Large intestine (tissue), 3 donors: Measurements from ENCODE around the gene NKX1-1. TPM values are rescaled to one million over a fixed set of nuclear protein-coding genes. Genes with fewer than 3 reads are reported as not detected.

ENCODE experiments used
- DNase-seq, 2 donors: peaks; one replicate each; pipeline versions ENCODE4 v3.0.0 to v3.0.0-alpha.2; 2013
- H3K27ac ChIP-seq: one replicate; pipeline ENCODE4 v1.5.1; 2013; ENCODE audit warnings: low read length
- H3K27me3 ChIP-seq: 2 replicates; pipeline ENCODE4 v1.6.1; 2013; ENCODE audit warnings: low read length; ENCODE audit not compliant: control insufficient read depth, insufficient read depth
- H3K36me3 ChIP-seq: 2 replicates; pipeline ENCODE4 v1.6.1; 2013; ENCODE audit warnings: low read length; ENCODE audit not compliant: control insufficient read depth, insufficient read depth
- H3K4me1 ChIP-seq: one replicate; pipeline ENCODE4 v1.6.1; 2013; ENCODE audit warnings: low read length; ENCODE audit not compliant: control insufficient read depth, insufficient read depth
- H3K4me3 ChIP-seq: one replicate; pipeline ENCODE4 v1.5.1; 2013; ENCODE audit warnings: low read length
- H3K9me3 ChIP-seq: one replicate; pipeline ENCODE4 v1.6.1; 2013; ENCODE audit warnings: mild to moderate bottlenecking, low read depth, low read length, moderate library complexity; ENCODE audit not compliant: control insufficient read depth
- WGBS: methylation state at CpG from one replicate; pipeline ENCODE4 v1.1.5; 2013; ENCODE audit warnings: low lambda C conversion rate; ENCODE audit not compliant: insufficient coverage; 5-methylcytosine and 5-hydroxymethylcytosine counted together
- polyA plus RNA-seq: library from polyadenylated mRNA; unstranded; fragments of 120-200 nt; gene quantifications from one replicate; pipeline ENCODE4 v1.2.1, GENCODE V29; 2013

Gene NKX1-1
- polyA plus RNA-seq, 1 donor = not detected

DNA sequence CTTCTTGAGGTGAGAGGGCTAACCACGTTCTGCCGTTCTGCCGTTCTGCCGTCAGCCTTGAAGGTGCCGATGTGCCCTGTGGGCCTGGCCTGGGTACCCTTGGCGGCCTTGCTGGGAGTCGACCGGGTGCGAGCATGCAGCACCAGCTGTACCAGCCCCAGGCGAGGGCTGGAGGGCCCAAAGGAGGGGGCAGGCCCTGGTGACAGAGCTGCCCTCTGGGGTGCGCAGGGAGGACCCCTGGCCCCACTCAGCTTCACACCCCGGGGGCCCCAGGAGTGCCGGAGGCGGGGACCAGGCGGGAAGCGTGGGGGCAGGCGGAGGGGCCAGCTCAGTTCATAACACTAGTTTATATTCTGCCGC, 37.2 kb downstream of the NKX1-1 start:
- 83% methylated on average over 1 of the region's 18 CpGs for WGBS
- H3K27ac ChIP-seq = no peak overlapping the region
- H3K4me1 ChIP-seq = no peaks in the 10 kb centered on the region
- no peaks in the 10 kb centered on the region for H3K27me3 ChIP-seq
- DNase-seq = no peak
- H3K36me3 ChIP-seq = peaks cover 31% of the 10 kb centered on the region
- no peaks in the 10 kb centered on the region for H3K9me3 ChIP-seq
- no peak overlapping the region for H3K4me3 ChIP-seq

- WGBS = no CpG with 5 or more reads among the region's 24 CpGs
- no peaks in the 10 kb centered on the region for H3K4me1 ChIP-seq
- no peak overlapping the region for H3K27ac ChIP-seq
- H3K9me3 ChIP-seq = no peaks in the 10 kb centered on the region
- H3K4me3 ChIP-seq = no peak overlapping the region
- peaks cover 27% of the 10 kb centered on the region for H3K36me3 ChIP-seq
- DNase-seq = no peak
- H3K27me3 ChIP-seq = no peaks in the 10 kb centered on the region
Observed at GRCh38 chr4:1368421-1369090, 37.7 kb downstream of the NKX1-1 start.

GRCh38 chr4:1367936-1368289, 38.3 kb downstream of the NKX1-1 start:
- H3K27me3 ChIP-seq = no peaks in the 10 kb centered on the region
- WGBS = no CpG with 5 or more reads among the region's 10 CpGs
- H3K36me3 ChIP-seq = peaks cover 25% of the 10 kb centered on the region
- H3K4me1 ChIP-seq = no peaks in the 10 kb centered on the region
- no peak for DNase-seq
- H3K9me3 ChIP-seq = no peaks in the 10 kb centered on the region
- no peak overlapping the region for H3K27ac ChIP-seq
- no peak overlapping the region for H3K4me3 ChIP-seq

DNA sequence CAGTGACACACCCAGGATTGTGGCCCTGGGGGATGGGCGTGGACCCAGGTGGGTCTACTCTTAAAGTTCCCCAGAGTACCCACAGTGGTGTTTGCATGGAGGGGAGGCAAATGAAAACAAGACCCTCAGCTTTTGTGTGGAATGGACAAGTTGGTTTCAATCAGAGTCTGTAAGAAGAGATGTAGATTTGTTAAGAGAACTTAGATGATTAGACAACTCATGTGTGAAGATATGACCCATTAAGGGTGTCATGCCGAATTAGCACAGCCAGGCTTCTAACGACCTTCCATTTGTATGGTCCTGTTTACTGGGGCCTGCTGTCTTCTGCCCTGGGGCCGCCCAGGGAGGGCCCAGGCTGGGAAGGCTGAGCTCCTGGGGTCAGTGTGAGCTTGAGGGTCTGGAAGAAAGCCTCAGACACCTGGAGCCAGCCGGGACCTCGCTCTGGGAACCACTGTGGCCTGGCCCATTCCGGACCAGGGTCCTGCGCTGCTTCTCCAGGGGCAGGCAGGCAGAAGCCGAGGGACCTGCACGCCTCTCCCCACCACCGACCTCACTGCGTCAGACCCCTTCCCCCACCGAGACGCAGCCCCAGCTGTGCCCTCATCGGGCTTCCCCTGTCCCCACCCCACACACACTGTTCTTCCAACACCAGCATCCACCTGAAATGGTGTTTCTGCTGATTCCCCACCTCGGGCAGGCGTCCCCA, 38.9 kb downstream of the NKX1-1 start:
- Histone ChIP-seq H3K9me3 (no peaks in the 10 kb centered on the region), H3K4me1 (no peaks in the 10 kb centered on the region), H3K27me3 (no peaks in the 10 kb centered on the region), H3K36me3 (peaks cover 25% of the 10 kb centered on the region), H3K27ac (no peak overlapping the region), H3K4me3 (no peak overlapping the region)
- DNase-seq = no peak
- no CpG with 5 or more reads among the region's 17 CpGs for WGBS

- no peak for DNase-seq
- Histone ChIP-seq H3K4me3 (no peak overlapping the region), H3K27me3 (no peaks in the 10 kb centered on the region), H3K9me3 (no peaks in the 10 kb centered on the region), H3K27ac (no peak overlapping the region), H3K4me1 (no peaks in the 10 kb centered on the region), H3K36me3 (peaks cover 25% of the 10 kb centered on the region)
- WGBS = no CpG with 5 or more reads among the region's 35 CpGs
Observed at GRCh38 chr4:1366371-1367229, 39.6 kb downstream of the NKX1-1 start.

DNA sequence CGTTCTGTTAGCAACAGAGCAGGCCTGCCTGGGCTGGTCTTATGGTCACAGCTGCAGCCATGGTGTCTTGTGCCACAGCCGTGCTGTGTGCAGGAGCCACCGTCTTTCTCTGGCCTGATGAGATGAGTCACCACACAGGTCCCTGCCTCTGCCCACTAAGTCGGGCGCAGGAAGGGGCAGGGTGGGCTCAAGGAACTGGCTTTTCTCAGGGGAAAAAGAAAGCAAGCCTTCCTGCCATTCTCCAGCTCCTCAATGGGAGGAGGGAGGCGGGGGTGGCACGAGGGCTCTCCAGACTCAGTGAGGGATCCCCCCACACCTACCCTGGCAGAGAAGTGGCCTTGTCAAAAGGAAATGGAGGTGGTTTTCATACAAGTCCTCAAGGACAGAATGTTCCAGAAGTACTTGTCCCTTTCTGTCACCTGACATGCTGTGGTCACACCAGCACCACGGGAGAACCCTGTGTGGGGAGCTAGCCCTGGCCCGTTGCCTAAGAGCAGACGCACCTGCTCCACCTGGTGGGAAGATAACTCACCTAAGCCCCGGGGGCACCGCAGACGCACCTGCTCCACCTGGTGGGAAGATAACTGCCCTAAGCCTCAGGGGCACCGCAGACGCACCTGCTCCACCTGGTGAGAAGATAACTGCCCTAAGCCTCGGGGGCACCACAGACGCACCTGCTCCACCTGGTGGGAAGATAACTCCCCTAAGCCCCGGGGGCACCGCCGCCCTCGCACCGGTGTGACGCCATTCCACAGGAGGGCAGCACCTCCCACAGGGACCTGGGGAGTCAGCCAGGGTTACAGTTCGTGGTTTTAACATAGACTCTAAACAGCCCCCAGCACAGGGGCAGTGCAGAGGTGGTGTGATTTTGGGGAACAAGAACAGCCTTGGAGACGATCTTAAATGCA, 40.7 kb downstream of the NKX1-1 start:
- H3K4me3 ChIP-seq = no peak overlapping the region
- peak; percentile 29 to 54 for DNase-seq
- H3K9me3 ChIP-seq = no peaks in the 10 kb centered on the region
- H3K27ac ChIP-seq = no peak overlapping the region
- H3K4me1 ChIP-seq = no peaks in the 10 kb centered on the region
- H3K27me3 ChIP-seq = no peaks in the 10 kb centered on the region
- H3K36me3 ChIP-seq = peaks cover 19% of the 10 kb centered on the region
- no CpG with 5 or more reads among the region's 25 CpGs for WGBS

- no CpG with 5 or more reads among the region's 13 CpGs for whole genome bisulfite sequencing
- H3K4me1 ChIP-seq = no peaks in the 10 kb centered on the region
- H3K36me3 ChIP-seq = peaks cover 18% of the 10 kb centered on the region
- H3K27me3 ChIP-seq = no peaks in the 10 kb centered on the region
- no peak for DNase-seq
- H3K4me3 ChIP-seq = no peak overlapping the region
- H3K27ac ChIP-seq = no peak overlapping the region
- H3K9me3 ChIP-seq = no peaks in the 10 kb centered on the region
Observed at GRCh38 chr4:1364748-1365147, 41.5 kb downstream of the NKX1-1 start.

DNA sequence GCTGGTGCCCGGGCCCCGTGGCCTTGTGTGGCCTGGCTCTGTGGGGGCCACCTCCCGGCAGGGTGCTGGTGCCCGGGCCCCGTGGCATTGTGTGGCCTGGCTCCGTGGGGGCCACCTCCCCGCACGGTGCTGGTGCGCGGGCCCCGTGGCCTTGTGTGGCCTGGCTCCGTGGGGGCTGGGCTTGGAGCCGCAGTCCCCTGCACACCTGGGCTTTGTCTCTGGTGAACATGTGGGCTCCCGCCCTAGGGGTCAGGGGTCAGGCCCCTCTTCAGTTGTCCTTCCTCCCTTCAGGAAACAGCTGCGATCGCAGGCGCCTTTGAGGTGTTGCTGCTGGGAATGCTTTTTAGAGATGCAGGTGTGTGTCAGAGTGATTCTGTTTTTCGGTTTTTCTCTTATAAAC, 42.0 kb downstream of the NKX1-1 start:
- no peaks in the 10 kb centered on the region for H3K4me1 ChIP-seq
- peaks cover 22% of the 10 kb centered on the region for H3K36me3 ChIP-seq
- no peak overlapping the region for H3K27ac ChIP-seq
- WGBS = no CpG with 5 or more reads among the region's 18 CpGs
- no peaks in the 10 kb centered on the region for H3K9me3 ChIP-seq
- DNase-seq = no peak
- no peaks in the 10 kb centered on the region for H3K27me3 ChIP-seq
- H3K4me3 ChIP-seq = no peak overlapping the region

GRCh38 chr4:1363513-1363912, 42.7 kb downstream of the NKX1-1 start:
- H3K27ac ChIP-seq = no peak overlapping the region
- DNase-seq = no peak
- H3K27me3 ChIP-seq = no peaks in the 10 kb centered on the region
- H3K4me1 ChIP-seq = no peaks in the 10 kb centered on the region
- no peaks in the 10 kb centered on the region for H3K9me3 ChIP-seq
- H3K36me3 ChIP-seq = peaks cover 27% of the 10 kb centered on the region
- WGBS = 83% methylated on average over 1 of the region's 11 CpGs
- H3K4me3 ChIP-seq = no peak overlapping the region

DNA sequence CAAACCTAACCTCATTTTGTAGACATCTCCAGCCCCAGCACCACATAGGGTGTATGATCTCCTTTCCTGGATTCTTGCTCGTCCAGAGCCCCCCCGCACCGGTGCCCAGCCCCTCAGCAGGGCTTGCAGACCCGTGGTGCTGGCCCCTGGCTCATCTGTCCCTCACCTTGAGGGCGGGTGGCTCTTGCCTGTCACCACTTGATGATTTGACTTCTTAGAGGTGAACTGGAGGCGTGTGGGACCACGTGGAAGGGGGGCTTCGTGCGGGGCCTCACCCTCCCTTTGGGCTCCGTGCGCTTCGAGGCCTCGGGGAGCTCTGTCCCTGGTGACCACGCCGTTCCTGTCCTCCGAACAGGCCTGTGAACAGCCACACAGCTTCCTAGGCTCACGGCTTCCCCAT, 43.7 kb downstream of the NKX1-1 start:
- Histone ChIP-seq H3K36me3 (peaks cover 27% of the 10 kb centered on the region), H3K4me3 (no peak overlapping the region), H3K27me3 (no peaks in the 10 kb centered on the region), H3K9me3 (no peaks in the 10 kb centered on the region), H3K27ac (no peak overlapping the region), H3K4me1 (no peaks in the 10 kb centered on the region)
- no peak for DNase-seq
- no CpG with 5 or more reads among the region's 17 CpGs for WGBS
